GM21423 (cell line): Measurements from ENCODE around the gene WDR75.
"Not testable (repeated sequence)": the region's sequence is repeated elsewhere in the genome, so short reads cannot be mapped to it uniquely, and the experiment has no call there.

Experiments
- ATAC-seq: cut with Tn5 transposase; IDR thresholded peaks from one replicate; pipeline ENCODE4 v1.9.1; 2021; ENCODE audit warnings: mild to moderate bottlenecking, moderate library complexity; ENCODE audit not compliant: unreplicated experiment

The WDR75 gene

GRCh38 chr2:189440644-189440946 lies 679 bp upstream of the WDR75 start:
- ATAC-seq: peak; percentile 21

DNA sequence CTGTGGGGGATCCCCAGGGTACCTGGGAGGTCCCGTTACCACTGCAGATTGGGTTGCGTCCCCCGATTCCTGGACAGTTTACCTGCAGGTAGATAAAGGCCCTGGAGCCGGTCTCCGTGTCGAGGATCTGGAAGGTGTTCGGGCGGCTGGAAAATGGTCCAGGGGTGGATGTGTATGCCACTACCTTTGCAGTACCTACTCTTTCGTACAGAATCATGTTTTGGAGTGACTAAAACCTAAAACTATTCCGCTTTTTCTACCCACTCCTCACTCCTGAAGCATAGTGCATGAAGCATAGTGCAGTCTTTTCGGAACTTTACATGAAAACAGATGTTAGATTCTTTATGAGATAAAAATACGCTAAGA lies 418 bp downstream of the WDR75 start:
- no peak for ATAC-seq

DNA sequence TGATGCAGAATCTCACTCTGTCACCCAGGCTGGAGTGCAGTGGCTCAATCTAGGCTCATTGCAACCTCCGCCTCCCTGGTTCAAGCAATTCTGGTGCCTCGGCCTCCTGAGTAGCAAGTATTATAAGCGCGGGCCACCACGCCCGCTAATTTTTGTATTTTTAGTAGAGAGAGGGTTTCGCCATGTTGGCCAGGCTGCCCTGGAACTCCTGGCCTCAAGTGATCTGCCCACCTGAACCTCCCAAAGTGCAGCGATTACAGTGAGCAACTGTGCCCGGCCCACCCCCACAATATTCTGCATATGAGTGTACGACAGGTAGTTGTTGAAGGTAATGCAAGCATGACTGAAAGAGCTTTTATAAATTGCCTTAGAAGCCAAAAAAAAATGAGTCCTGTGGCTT lies 1.2 kb downstream of the WDR75 start:
- ATAC-seq: no peak

GRCh38 chr2:189444322-189444721 lies 3.0 kb downstream of the WDR75 start:
- peak; percentile 33 for ATAC-seq

DNA sequence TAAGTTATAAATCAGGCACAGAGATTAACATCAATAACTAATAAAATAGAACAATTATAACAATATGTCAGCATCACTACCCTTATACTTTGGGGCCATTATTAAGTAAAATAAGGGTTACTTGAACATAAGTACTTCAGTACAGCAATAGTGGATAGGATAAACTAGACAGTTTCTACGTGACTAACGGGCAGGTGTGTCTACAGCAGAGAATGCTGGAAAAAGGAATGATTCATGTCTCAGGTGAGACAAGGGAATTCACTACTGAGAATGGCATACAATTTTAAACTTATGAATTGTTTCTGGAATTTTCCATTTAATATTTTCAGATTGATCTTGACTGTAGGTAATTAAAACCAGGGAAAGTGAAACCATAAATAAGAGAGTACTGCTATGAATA lies 5.5 kb downstream of the WDR75 start:
- no peak for ATAC-seq

GRCh38 chr2:189454009-189454408 lies 12.7 kb downstream of the WDR75 start:
- no peak for ATAC-seq

- peak; percentile 50 for ATAC-seq
Observed at GRCh38 chr2:189465076-189465475, 23.8 kb downstream of the WDR75 start.

- peak; percentile 14 for ATAC-seq
Observed at GRCh38 chr2:189465478-189465877, 24.2 kb downstream of the WDR75 start.

GRCh38 chr2:189466046-189466445 lies 24.8 kb downstream of the WDR75 start:
- ATAC-seq: no peak

- peak; percentile 39 for ATAC-seq
Observed at GRCh38 chr2:189466656-189467055, 25.4 kb downstream of the WDR75 start.

DNA sequence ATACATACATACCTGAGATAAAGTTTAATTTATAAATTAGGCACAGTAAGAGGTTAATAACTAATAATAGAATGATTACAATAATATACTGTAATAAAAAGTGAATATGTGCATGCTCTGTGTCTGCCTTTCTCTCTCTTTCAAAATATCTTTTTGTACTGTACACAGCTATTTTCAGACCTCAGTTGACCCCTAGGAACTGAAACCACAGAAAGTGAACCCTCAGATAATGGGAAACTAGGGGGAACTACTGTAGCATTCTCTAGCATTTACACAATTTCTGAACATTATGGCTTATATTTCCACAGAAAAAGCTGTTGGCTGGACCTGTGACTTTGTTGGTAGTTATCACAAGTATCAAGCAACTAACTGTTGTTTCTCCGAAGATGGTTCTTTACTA lies 25.9 kb downstream of the WDR75 start:
- ATAC-seq: no peak

GRCh38 chr2:189467593-189467992 lies 26.3 kb downstream of the WDR75 start:
- no peak for ATAC-seq

GRCh38 chr2:189474526-189474925 lies 33.3 kb downstream of the WDR75 start:
- ATAC-seq: no peak

DNA sequence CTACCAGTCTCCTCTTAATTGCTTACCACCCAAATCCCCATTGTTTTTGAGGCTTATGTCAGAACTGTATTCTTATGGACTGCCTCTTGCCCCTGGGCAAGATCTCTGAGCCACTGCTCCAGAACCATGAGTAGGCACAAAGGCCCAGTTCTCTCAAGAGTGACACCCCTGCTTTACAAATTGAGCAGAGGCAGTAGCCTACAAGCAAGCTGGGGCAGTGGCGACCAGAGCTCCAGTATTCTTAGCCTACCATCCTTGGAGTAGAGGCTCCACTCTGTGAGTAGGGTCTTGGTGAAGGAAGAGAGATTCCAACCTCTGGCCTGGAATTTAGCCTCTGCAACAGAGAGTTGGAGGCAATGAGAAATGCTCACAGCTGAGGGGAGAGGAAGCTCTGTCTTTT lies 36.5 kb downstream of the WDR75 start:
- ATAC-seq: no peak

GRCh38 chr2:189478289-189478688 lies 37.0 kb downstream of the WDR75 start:
- ATAC-seq: not testable (repeated sequence)

- no peak for ATAC-seq
Observed at GRCh38 chr2:189481071-189481470, 39.8 kb downstream of the WDR75 start.

DNA sequence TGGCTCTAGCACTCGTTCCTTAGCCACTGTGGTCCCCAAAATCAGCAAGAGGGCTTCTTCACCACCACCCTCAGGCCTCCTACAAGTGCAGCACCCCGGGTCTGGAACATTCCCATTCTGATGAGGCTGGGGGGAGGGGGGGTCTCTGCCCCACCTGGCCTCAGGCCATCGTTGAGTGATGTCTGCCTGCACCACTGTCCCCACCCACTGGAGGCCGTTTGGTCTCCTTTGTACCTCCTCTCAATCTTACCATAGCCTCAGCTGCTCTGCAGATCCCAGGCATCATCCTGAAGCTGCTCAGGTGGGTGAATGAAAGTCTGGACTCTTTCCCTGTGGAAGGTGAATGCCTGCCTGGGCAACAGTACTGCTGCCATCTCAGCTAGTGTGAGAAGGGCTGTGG lies 42.3 kb downstream of the WDR75 start:
- no peak for ATAC-seq

GRCh38 chr2:189483980-189484740 lies 42.9 kb downstream of the WDR75 start:
- ATAC-seq: no peak

GRCh38 chr2:189485146-189485545 lies 43.9 kb downstream of the WDR75 start:
- ATAC-seq: no peak

GRCh38 chr2:189486237-189486770 lies 45.0 kb downstream of the WDR75 start:
- no peak for ATAC-seq

DNA sequence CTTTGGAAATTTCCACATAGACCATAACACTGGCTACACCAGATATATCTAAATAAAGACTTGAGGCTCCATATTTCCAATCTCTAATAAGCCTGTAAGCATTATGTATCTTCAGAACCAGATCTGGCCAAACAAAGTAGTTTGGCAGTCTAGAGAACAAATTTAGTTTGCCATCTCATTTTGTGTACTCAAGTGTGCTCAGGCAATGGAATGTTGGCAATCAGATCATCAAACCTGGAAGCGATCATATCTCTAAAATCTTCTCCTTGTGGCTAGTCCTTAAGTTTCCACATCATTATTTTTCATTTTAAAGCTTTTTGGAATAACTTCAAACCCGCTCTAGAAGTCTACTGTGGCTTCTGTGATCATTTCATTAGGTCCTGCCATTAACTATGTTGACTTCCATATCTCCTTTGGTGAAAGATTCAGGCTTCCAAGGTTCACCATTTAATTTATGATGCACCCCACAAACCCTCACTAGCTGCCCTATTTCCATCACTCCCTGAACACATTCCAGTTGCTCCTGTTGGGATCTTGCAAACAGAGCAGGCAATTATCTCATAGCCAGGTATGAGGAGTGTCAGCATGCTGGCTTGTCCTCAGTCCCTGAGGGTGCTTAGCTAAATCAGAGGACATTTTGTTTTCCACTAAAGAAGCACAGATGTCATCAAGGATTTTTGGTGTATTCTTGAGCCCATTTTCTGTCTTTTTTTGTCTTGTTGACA lies 46.2 kb downstream of the WDR75 start:
- no peak for ATAC-seq

GRCh38 chr2:189488008-189488310 lies 46.7 kb downstream of the WDR75 start:
- ATAC-seq: no peak

DNA sequence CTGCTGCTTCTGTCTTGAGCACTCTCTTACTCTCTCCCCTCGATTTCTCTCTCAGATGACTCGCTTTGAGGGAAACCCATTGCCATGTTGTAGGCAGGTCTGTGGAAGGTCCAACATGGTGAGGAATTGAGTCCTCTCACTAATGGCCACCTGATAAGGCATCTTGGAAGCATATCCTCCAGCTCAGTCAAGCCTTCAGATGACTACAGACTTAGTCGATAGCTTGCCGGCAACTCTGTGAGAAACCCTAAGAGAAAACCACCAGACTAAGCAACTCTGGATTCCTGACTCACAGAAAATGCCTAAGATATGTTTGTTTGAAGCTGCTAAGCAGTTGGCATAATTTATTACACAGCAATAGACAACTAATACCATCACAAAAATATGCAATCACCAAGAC lies 51.2 kb downstream of the WDR75 start:
- no peak for ATAC-seq
